Measurements from ENCODE around the gene COL6A1.
A peak's percentile ranks its signal among the peaks of the same experiment; 100 is the strongest.

The COL6A1 gene

GRCh38 chr21:45981151-45982091 lies at the start of gene COL6A1:
COL6A1 (plus strand) TSS chr21:45981770; CDS start chr21:45981851, 81 bp downstream.
- Mint-ChIP-seq H3K27ac (no peak within 1 kb of the TSS), H3K4me1 (peaks cover 6% of the 10 kb centered on the region), H3K9me3 (peaks cover 8% of the 10 kb centered on the region), H3K36me3 (no peaks in the 10 kb centered on the region), H3K4me3 (peak within 1 kb of the TSS; percentile 17), H3K27me3 (peaks cover 3% of the 10 kb centered on the region)
- DNase-seq (ENCODE audit: low spot score in 2 of 2) (no peak), ATAC-seq (ENCODE audit: low read depth) (peak; percentile 54)

GRCh38 chr21:45932922-45933502 lies 48.6 kb upstream of the COL6A1 start:
- no peaks in the 10 kb centered on the region for H3K9me3 Mint-ChIP-seq
- H3K4me1 Mint-ChIP-seq: no peaks in the 10 kb centered on the region
- no peak overlapping the region for H3K27ac Mint-ChIP-seq
- ATAC-seq (ENCODE audit: low read depth) (no peak), DNase-seq (ENCODE audit: low spot score in 2 of 2) (no peak)
- H3K27me3 Mint-ChIP-seq: peaks cover 8% of the 10 kb centered on the region
- no peak overlapping the region for H3K4me3 Mint-ChIP-seq
- H3K36me3 Mint-ChIP-seq: peaks cover 4% of the 10 kb centered on the region

DNA sequence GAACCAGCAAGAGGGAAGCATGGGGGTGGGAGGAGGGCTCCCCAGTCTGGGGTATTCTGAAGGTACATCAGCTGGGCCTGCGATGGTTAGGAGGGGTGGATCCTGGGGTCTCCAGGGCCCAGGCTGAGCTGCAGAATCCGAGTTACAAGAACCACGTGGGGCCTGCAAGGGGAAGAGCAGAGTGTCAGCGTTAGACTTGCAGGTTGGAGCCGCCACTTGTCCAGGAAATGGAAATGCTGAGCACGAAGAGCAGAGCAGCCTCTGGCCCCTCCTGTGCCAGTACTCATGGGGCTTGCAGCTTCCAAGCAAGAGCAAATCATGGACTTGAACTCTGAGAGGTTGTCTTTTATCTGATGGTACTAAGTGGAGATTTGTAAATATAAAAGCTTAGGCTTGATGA lies 47.5 kb upstream of the COL6A1 start:
- H3K9me3 Mint-ChIP-seq: no peaks in the 10 kb centered on the region

GRCh38 chr21:45934554-45934953 lies 47.0 kb upstream of the COL6A1 start:
- no peak overlapping the region for H3K4me3 Mint-ChIP-seq
- ATAC-seq (ENCODE audit: low read depth) (no peak), DNase-seq (ENCODE audit: low spot score in 2 of 2) (no peak)
- H3K4me1 Mint-ChIP-seq: no peaks in the 10 kb centered on the region
- H3K36me3 Mint-ChIP-seq: peaks cover 4% of the 10 kb centered on the region
- H3K27me3 Mint-ChIP-seq: peaks cover 8% of the 10 kb centered on the region
- no peaks in the 10 kb centered on the region for H3K9me3 Mint-ChIP-seq
- H3K27ac Mint-ChIP-seq: no peak overlapping the region

More for the DNA sequence above, 47.5 kb upstream of the COL6A1 start:
- no peak overlapping the region for H3K27ac Mint-ChIP-seq
- H3K4me1 Mint-ChIP-seq: no peaks in the 10 kb centered on the region
- ATAC-seq (ENCODE audit: low read depth): no peak
- no peak overlapping the region for H3K4me3 Mint-ChIP-seq
- peaks cover 4% of the 10 kb centered on the region for H3K36me3 Mint-ChIP-seq
- DNase-seq (ENCODE audit: low spot score in 2 of 2): no peak
- peaks cover 8% of the 10 kb centered on the region for H3K27me3 Mint-ChIP-seq

DNA sequence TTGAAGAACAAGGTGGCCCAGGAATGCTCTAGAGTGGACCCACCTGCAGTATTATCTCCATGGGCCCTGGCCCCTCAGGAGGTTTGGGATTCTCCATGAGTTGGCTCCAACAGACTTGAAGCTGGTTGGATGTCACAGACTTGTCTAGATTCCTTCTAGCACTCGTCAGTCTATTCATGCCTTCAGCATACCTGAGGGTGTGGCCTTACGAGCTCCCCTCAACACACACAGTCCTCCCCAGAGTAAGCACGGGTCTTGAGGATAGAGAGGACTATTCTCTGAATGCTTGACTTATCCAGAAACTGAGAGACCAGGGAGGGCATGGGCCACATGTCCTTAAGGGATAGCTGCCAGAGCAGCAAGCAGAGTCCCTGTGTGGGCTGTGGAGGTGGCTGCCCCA lies 45.9 kb upstream of the COL6A1 start:
- Mint-ChIP-seq H3K4me1 (no peaks in the 10 kb centered on the region), H3K36me3 (peaks cover 4% of the 10 kb centered on the region), H3K4me3 (no peak overlapping the region), H3K27me3 (peaks cover 5% of the 10 kb centered on the region), H3K9me3 (no peaks in the 10 kb centered on the region), H3K27ac (no peak overlapping the region)
- ATAC-seq (ENCODE audit: low read depth): no peak
- no peak for DNase-seq (ENCODE audit: low spot score in 2 of 2)

GRCh38 chr21:45937721-45938452 lies 43.7 kb upstream of the COL6A1 start:
- no peak overlapping the region for H3K27ac Mint-ChIP-seq
- DNase-seq (ENCODE audit: low spot score in 2 of 2) (no peak), ATAC-seq (ENCODE audit: low read depth) (no peak)
- peaks cover 5% of the 10 kb centered on the region for H3K27me3 Mint-ChIP-seq
- no peaks in the 10 kb centered on the region for H3K4me1 Mint-ChIP-seq
- peaks cover 4% of the 10 kb centered on the region for H3K36me3 Mint-ChIP-seq
- no peak overlapping the region for H3K4me3 Mint-ChIP-seq
- no peaks in the 10 kb centered on the region for H3K9me3 Mint-ChIP-seq

GRCh38 chr21:45938453-45938755 lies 43.2 kb upstream of the COL6A1 start:
- ATAC-seq (ENCODE audit: low read depth) (no peak), DNase-seq (ENCODE audit: low spot score in 2 of 2) (no peak)
- Mint-ChIP-seq H3K27me3 (no peaks in the 10 kb centered on the region), H3K4me3 (no peak overlapping the region), H3K4me1 (no peaks in the 10 kb centered on the region), H3K27ac (no peak overlapping the region), H3K36me3 (peaks cover 5% of the 10 kb centered on the region), H3K9me3 (peaks cover under 1% of the 10 kb centered on the region)

DNA sequence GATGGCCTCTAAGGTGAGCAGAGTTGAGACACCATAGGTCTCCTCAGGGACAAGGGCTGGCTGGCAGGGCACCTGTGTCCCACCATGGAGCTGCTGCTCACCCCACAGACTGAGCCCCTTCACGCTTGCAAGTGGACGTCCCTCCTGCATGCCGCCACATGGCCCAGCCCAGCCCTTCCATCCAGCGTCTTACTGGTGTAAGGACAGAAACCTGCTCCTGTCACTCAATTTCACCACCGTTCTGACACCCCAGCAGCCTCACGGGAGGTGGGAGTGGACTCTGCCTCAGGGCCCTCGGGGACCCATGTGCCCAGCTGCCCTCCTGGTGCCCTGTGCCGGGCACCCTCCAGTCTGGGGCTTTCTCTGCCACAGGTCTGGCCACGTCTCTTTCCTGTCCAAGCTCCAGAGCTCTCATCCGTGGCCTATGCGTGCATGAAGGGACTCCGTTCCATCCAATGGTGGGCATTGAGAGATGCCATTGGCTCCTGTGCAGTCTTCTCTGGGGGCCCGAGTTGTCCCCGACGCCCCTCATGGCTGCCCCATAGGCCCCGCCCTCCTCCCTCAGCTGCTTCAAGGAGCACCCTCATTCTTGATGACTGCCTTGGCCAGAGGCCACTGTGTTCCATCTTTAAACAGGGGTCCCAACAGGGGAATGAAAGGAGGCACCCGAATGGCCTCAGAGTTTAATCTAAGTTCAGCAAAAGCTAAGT lies 42.6 kb upstream of the COL6A1 start:
- Mint-ChIP-seq H3K27me3 (no peaks in the 10 kb centered on the region), H3K4me3 (no peak overlapping the region), H3K36me3 (peaks cover 7% of the 10 kb centered on the region), H3K4me1 (no peaks in the 10 kb centered on the region), H3K9me3 (peaks cover 3% of the 10 kb centered on the region), H3K27ac (no peak overlapping the region)
- DNase-seq (ENCODE audit: low spot score in 2 of 2) (no peak), ATAC-seq (ENCODE audit: low read depth) (no peak)

- H3K4me1 Mint-ChIP-seq: no peaks in the 10 kb centered on the region
- H3K9me3 Mint-ChIP-seq: peaks cover 3% of the 10 kb centered on the region
- no peak for ATAC-seq (ENCODE audit: low read depth)
- H3K4me3 Mint-ChIP-seq: no peak overlapping the region
- H3K27ac Mint-ChIP-seq: no peak overlapping the region
- peaks cover 7% of the 10 kb centered on the region for H3K36me3 Mint-ChIP-seq
- DNase-seq (ENCODE audit: low spot score in 2 of 2): no peak
- H3K27me3 Mint-ChIP-seq: no peaks in the 10 kb centered on the region
Observed at GRCh38 chr21:45939521-45940045, 42.0 kb upstream of the COL6A1 start.

DNA sequence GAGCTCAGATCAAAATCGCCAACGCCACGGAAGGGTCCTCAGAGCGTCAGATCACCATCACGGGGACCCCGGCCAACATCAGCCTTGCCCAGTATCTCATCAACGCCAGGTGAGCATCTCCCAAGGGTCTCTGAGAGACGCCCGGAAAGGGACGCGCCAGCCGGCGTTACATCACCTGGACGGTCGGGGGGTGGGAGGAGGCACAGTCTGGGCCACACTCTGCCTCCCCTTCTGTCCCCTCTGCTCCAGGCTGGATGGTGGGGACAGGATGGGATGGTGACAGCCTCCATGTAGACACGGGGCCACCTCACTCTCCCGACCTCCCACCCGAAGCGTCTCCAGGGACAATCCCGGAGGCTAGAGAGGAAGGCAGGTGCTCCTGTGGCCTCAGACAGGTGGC lies 41.5 kb upstream of the COL6A1 start:
- Mint-ChIP-seq H3K9me3 (peaks cover 3% of the 10 kb centered on the region), H3K4me1 (no peaks in the 10 kb centered on the region), H3K27me3 (no peaks in the 10 kb centered on the region), H3K36me3 (peaks cover 7% of the 10 kb centered on the region), H3K27ac (no peak overlapping the region), H3K4me3 (no peak overlapping the region)
- DNase-seq (ENCODE audit: low spot score in 2 of 2): no peak
- ATAC-seq (ENCODE audit: low read depth): no peak

- H3K4me1 Mint-ChIP-seq: no peaks in the 10 kb centered on the region
- ATAC-seq (ENCODE audit: low read depth): no peak
- peaks cover 7% of the 10 kb centered on the region for H3K36me3 Mint-ChIP-seq
- no peak overlapping the region for H3K4me3 Mint-ChIP-seq
- H3K27ac Mint-ChIP-seq: no peak overlapping the region
- DNase-seq (ENCODE audit: low spot score in 2 of 2): no peak
- H3K9me3 Mint-ChIP-seq: peaks cover 3% of the 10 kb centered on the region
- H3K27me3 Mint-ChIP-seq: no peaks in the 10 kb centered on the region
Observed at GRCh38 chr21:45940621-45941337, 40.8 kb upstream of the COL6A1 start.

DNA sequence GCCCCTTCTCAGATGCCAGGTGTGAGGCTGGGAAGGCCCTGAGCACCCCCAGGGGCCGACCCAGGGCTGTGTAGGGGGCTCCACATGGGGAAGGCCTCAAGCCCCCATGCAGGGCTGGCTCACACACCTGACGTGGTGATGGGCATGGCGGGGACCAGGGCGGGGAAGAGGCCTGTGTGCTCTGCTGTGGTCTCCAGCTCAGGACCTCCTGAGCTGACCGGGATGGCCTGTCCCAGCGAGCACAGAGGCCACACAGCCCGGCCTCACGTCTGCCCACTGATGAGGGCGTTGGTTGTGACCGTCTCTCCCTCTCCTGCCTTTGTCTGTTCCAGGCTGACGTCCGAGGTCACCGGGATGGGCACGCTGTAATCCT lies 40.2 kb upstream of the COL6A1 start:
- Mint-ChIP-seq H3K4me1 (no peaks in the 10 kb centered on the region), H3K27me3 (no peaks in the 10 kb centered on the region), H3K9me3 (peaks cover 3% of the 10 kb centered on the region), H3K36me3 (peaks cover 7% of the 10 kb centered on the region), H3K4me3 (no peak overlapping the region), H3K27ac (no peak overlapping the region)
- no peak for ATAC-seq (ENCODE audit: low read depth)
- DNase-seq (ENCODE audit: low spot score in 2 of 2): no peak

Measured in memory B cell (primary cell).